Mesodermal cell (in vitro differentiated cells): ENCODE results near the gene PHGDH.
"Not testable (repeated sequence)": the region's sequence is repeated elsewhere in the genome, so short reads cannot be mapped to it uniquely, and the experiment has no call there.

Experiments used
- H3K27ac ChIP-seq: 2 replicates; pipeline ENCODE4 v1.7.0; 2013; ENCODE audit warnings: mild to moderate bottlenecking, low read depth, low read length, moderate library complexity; ENCODE audit not compliant: severe bottlenecking
- H3K36me3 ChIP-seq: 2 replicates; pipeline ENCODE4 v1.7.1; 2013; ENCODE audit warnings: mild to moderate bottlenecking, low read length, moderate library complexity; ENCODE audit not compliant: control insufficient read depth, insufficient read depth
- H3K4me1 ChIP-seq: one replicate; pipeline ENCODE4 v1.7.1; 2013; ENCODE audit warnings: mild to moderate bottlenecking, low read length; ENCODE audit not compliant: insufficient read depth, control insufficient read depth, poor library complexity, severe bottlenecking
- H3K4me3 ChIP-seq: 2 replicates; pipeline ENCODE4 v1.7.0; 2013; ENCODE audit warnings: low read length, control low read depth, mild to moderate bottlenecking; ENCODE audit not compliant: insufficient read depth, poor library complexity, severe bottlenecking; ENCODE audit errors: extremely low read depth
- H3K9me3 ChIP-seq: 2 replicates; pipeline ENCODE4 v1.7.1; 2013; ENCODE audit warnings: mild to moderate bottlenecking, low read length, moderate library complexity; ENCODE audit not compliant: control insufficient read depth
- WGBS, 2 experiments: methylation state at CpG; one replicate each; pipeline ENCODE4 v1.1.5; 2013; ENCODE audit warnings: missing lambda C conversion rate in 2 of 2; ENCODE audit not compliant: insufficient coverage in 2 of 2; 5-methylcytosine and 5-hydroxymethylcytosine counted together

PHGDH gene

DNA sequence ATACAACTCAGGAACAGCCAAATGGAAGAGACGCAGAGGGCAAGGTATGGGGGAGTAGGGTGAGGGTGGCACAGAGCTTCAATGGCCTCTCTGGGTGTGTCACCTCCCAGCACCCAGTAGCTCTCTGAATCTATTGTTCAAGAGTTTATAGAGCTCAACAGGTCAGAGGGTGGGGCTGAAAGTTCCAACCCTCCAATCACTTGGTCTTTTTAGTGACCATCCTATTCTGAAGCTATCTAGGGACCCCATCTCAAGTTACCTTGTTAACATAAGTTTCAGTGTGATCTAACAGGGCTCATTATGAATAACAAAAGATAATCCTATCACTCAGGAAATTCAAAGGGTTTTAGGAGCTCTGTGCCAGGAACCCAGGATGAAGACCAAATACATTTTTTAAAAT, 32.5 kb upstream of the PHGDH start:
- no CpG with 5 or more reads among the region's 1 CpG for WGBS, 2 experiments

DNA sequence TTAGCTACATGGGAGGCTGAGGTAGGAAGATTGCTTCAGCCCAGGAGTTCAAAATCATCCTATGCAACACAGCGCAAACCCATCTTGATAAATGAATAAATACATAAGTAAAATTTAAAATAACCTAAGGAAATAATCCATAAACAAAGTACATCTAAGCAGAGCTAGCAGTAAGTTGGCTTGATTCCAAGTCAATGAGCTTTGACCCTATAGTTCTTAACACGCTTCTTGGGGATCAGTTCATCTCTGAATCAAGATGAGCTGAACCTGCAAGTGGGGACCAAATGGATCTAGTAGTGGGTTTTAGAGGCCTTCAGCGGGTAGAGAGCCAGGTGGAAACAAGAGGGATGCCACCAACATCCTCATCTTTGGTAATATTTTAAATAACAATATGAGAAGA, 31.5 kb upstream of the PHGDH start:
- Histone ChIP-seq H3K27ac (no peak overlapping the region), H3K36me3 (no peaks in the 10 kb centered on the region), H3K4me3 (no peak overlapping the region), H3K4me1 (peaks cover 5% of the 10 kb centered on the region), H3K9me3 (no peaks in the 10 kb centered on the region)
- 88 to 100% methylated on average over 1 of the region's 3 CpGs for WGBS, 2 experiments

More for the DNA sequence above, 32.5 kb upstream of the PHGDH start:
- Histone ChIP-seq H3K9me3 (no peaks in the 10 kb centered on the region), H3K4me3 (no peak overlapping the region), H3K36me3 (no peaks in the 10 kb centered on the region), H3K4me1 (peaks cover 5% of the 10 kb centered on the region), H3K27ac (no peak overlapping the region)

GRCh38 chr1:119680723-119681122, 31.0 kb upstream of the PHGDH start:
- Histone ChIP-seq H3K4me1 (peaks cover 4% of the 10 kb centered on the region), H3K27ac (no peak overlapping the region)
- WGBS, 2 experiments: 100% methylated on average over 1 of the region's 2 CpGs; no CpG with 5 or more reads in 1 of the 2 experiments

DNA sequence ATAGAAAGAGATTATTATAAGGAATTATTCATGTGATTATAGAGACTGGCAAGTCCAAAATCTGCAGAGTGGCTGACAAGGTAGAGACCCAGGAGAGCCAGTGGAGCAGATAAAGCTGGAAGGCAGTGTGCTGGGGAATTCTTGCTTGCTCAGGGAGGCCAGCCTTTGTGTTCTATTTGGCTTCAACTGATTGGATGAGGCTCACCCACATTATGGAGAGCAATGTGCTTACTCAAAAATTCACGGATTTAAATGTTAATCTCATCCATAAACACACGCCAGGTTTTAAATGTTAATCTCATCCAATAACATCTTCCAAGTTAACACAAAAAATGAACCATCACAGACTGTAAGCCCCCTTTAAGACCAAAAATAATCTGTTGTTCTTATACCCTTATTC, 30.2 kb upstream of the PHGDH start:
- no peak overlapping the region for H3K27ac ChIP-seq
- no peaks in the 10 kb centered on the region for H3K9me3 ChIP-seq
- no peak overlapping the region for H3K4me3 ChIP-seq
- no peaks in the 10 kb centered on the region for H3K4me1 ChIP-seq
- no peaks in the 10 kb centered on the region for H3K36me3 ChIP-seq
- 75 to 100% methylated on average over 2 of the region's 2 CpGs for WGBS, 2 experiments

More at GRCh38 chr1:119680723-119681122, 31.0 kb upstream of the PHGDH start:
- H3K9me3 ChIP-seq: no peaks in the 10 kb centered on the region
- no peak overlapping the region for H3K4me3 ChIP-seq
- H3K36me3 ChIP-seq: no peaks in the 10 kb centered on the region

GRCh38 chr1:119682141-119682540, 29.6 kb upstream of the PHGDH start:
- H3K36me3 ChIP-seq: no peaks in the 10 kb centered on the region
- H3K4me3 ChIP-seq: no peak overlapping the region
- no peaks in the 10 kb centered on the region for H3K9me3 ChIP-seq
- H3K27ac ChIP-seq: no peak overlapping the region
- no peaks in the 10 kb centered on the region for H3K4me1 ChIP-seq

DNA sequence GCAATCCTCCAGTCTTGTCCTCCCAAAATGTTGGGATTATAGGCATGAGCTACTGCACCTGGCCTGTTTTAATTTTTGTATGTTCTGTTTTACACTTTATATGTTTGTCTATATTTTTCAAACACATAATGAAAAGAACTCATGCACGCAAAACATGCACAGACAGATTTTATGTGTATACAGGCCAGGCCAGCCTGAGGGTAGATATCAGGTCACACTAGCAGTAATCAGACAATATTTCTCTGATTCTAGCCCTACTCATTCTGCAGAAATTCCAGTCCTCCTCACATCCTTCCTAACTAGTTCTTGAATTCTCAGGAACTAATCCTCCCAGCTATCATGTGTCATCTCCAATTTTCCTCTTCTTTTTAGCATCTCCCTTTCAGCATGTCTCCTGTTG, 27.8 kb upstream of the PHGDH start:
- Histone ChIP-seq H3K27ac (no peak overlapping the region), H3K9me3 (no peaks in the 10 kb centered on the region), H3K4me3 (no peak overlapping the region), H3K4me1 (no peaks in the 10 kb centered on the region), H3K36me3 (no peaks in the 10 kb centered on the region)
- WGBS, 2 experiments: no CpG with 5 or more reads among the region's 1 CpG

- Histone ChIP-seq H3K4me3 (no peak overlapping the region), H3K27ac (no peak overlapping the region)
- WGBS, 2 experiments: 93 to 100% methylated on average over 2 to 3 of the region's 3 CpGs
Measured at GRCh38 chr1:119686661-119687060, 25.1 kb upstream of the PHGDH start.

GRCh38 chr1:119687434-119688079, 24.2 kb upstream of the PHGDH start:
- Histone ChIP-seq H3K9me3 (no peaks in the 10 kb centered on the region), H3K4me1 (no peaks in the 10 kb centered on the region), H3K36me3 (no peaks in the 10 kb centered on the region), H3K27ac (no peak overlapping the region), H3K4me3 (no peak overlapping the region)
- 74 to 76% methylated on average over 2 of the region's 2 CpGs for WGBS, 2 experiments

More at GRCh38 chr1:119686661-119687060, 25.1 kb upstream of the PHGDH start:
- Histone ChIP-seq H3K4me1 (no peaks in the 10 kb centered on the region), H3K36me3 (no peaks in the 10 kb centered on the region), H3K9me3 (no peaks in the 10 kb centered on the region)

GRCh38 chr1:119688810-119689209, 22.9 kb upstream of the PHGDH start:
- no peaks in the 10 kb centered on the region for H3K9me3 ChIP-seq
- H3K27ac ChIP-seq: no peak overlapping the region
- no peaks in the 10 kb centered on the region for H3K36me3 ChIP-seq
- H3K4me1 ChIP-seq: no peaks in the 10 kb centered on the region
- no peak overlapping the region for H3K4me3 ChIP-seq

- H3K4me3 ChIP-seq: no peak overlapping the region
- no peak overlapping the region for H3K27ac ChIP-seq
- H3K9me3 ChIP-seq: no peaks in the 10 kb centered on the region
- no peaks in the 10 kb centered on the region for H3K4me1 ChIP-seq
- no peaks in the 10 kb centered on the region for H3K36me3 ChIP-seq
Measured at GRCh38 chr1:119689511-119689910, 22.2 kb upstream of the PHGDH start.

GRCh38 chr1:119696863-119697262, 14.9 kb upstream of the PHGDH start:
- H3K27ac ChIP-seq, H3K36me3 ChIP-seq, H3K9me3 ChIP-seq, H3K4me1 ChIP-seq, H3K4me3 ChIP-seq: not testable (repeated sequence)
- 92 to 96% methylated on average over 4 of the region's 4 CpGs for WGBS, 2 experiments
